OCI-LY1 (cell line): ENCODE measurements around the gene NAALAD2.
"Not testable (repeated sequence)": the region's sequence is repeated elsewhere in the genome, so short reads cannot be mapped to it uniquely, and the experiment has no call there.

Experiments
- H2AFZ ChIP-seq: fragments of 200-600 bp; sonication (generic), shearing (Covaris generic); 2 replicates; pipeline ENCODE4 v1.6.0; 2014; ENCODE audit warnings: antibody characterized with exemption, mild to moderate bottlenecking, low read length
- H3F3A ChIP-seq: fragments of 200-600 bp; sonication (generic), shearing (Covaris generic); 2 replicates; pipeline ENCODE4 v1.6.0; 2014; ENCODE audit warnings: mild to moderate bottlenecking, antibody characterized with exemption, low read length, moderate library complexity; ENCODE audit not compliant: insufficient read depth
- H3K27ac ChIP-seq: fragments of 200-600 bp; sonication (generic); 2 replicates; pipeline ENCODE4 v1.5.1; 2014; ENCODE audit warnings: low read length, mixed run types, mild to moderate bottlenecking, low read depth; ENCODE audit not compliant: poor library complexity, severe bottlenecking
- H3K27me3 ChIP-seq: fragments of 200-600 bp; sonication (generic); 2 replicates; pipeline ENCODE4 v1.6.0; 2014; ENCODE audit warnings: antibody characterized with exemption, mild to moderate bottlenecking, low read length, moderate library complexity; ENCODE audit not compliant: insufficient read depth
- H3K36me3 ChIP-seq: fragments of 200-600 bp; sonication (generic); 2 replicates; pipeline ENCODE4 v1.6.1; 2014; ENCODE audit warnings: mild to moderate bottlenecking, antibody characterized with exemption, low read length, moderate library complexity, mixed read lengths; ENCODE audit not compliant: insufficient read depth
- H3K4me1 ChIP-seq: fragments of 200-600 bp; sonication (generic); 2 replicates; pipeline ENCODE4 v1.5.1; 2014; ENCODE audit warnings: mild to moderate bottlenecking, low read length, moderate library complexity; ENCODE audit not compliant: insufficient read depth, severe bottlenecking
- H3K4me2 ChIP-seq: fragments of 200-600 bp; sonication (generic), shearing (Covaris generic); 2 replicates; pipeline ENCODE4 v1.6.1; 2014; ENCODE audit warnings: low read length
- H3K4me3 ChIP-seq: fragments of 200-600 bp; sonication (generic); 2 replicates; pipeline ENCODE4 v1.5.1; 2014; ENCODE audit warnings: low read length, low read depth, mild to moderate bottlenecking, mixed read lengths; ENCODE audit not compliant: poor library complexity, severe bottlenecking
- H3K79me2 ChIP-seq: fragments of 200-600 bp; shearing (Covaris generic); 2 replicates; pipeline ENCODE4 v1.6.1; 2016; ENCODE audit warnings: mixed run types, low read length, mixed read lengths; ENCODE audit not compliant: insufficient read depth
- H3K9ac ChIP-seq: fragments of 200-600 bp; sonication (generic), shearing (Covaris generic); 2 replicates; pipeline ENCODE4 v1.6.1; 2014; ENCODE audit warnings: mild to moderate bottlenecking, low read length, mixed read lengths
- H3K9me2 ChIP-seq: fragments of 200-600 bp; sonication (generic), shearing (Covaris generic); 2 replicates; pipeline ENCODE4 v1.6.1; 2014; ENCODE audit warnings: low read depth, mild to moderate bottlenecking, low read length, mixed read lengths
- H3K9me3 ChIP-seq: fragments of 200-600 bp; shearing (Covaris generic); 2 replicates; pipeline ENCODE4 v1.6.1; 2014; ENCODE audit warnings: low read length, mixed read lengths
- H4K20me1 ChIP-seq: fragments of 200-600 bp; sonication (generic), shearing (Covaris generic); 2 replicates; pipeline ENCODE4 v1.6.0; 2016; ENCODE audit warnings: mild to moderate bottlenecking, low read length; ENCODE audit not compliant: insufficient read depth
- EZH2 ChIP-seq: fragments of 200-600 bp; sonication (generic), shearing (Covaris generic); IDR thresholded peaks from 2 replicates; pipeline ENCODE4 v1.8.0; 2017; ENCODE audit warnings: borderline replicate concordance, mixed run types, mild to moderate bottlenecking, antibody characterized with exemption, low read length, moderate library complexity, mixed read lengths
- TF ChIP-seq, protein P1 (sequence below): fragments of 200-600 bp; sonication (generic), shearing (Covaris generic); IDR thresholded peaks from 2 replicates; pipeline ENCODE4 v1.5.1; 2017; ENCODE audit warnings: mild to moderate bottlenecking, antibody characterized with exemption, low read length, moderate library complexity, mixed read lengths

NAALAD2 gene

DNA sequence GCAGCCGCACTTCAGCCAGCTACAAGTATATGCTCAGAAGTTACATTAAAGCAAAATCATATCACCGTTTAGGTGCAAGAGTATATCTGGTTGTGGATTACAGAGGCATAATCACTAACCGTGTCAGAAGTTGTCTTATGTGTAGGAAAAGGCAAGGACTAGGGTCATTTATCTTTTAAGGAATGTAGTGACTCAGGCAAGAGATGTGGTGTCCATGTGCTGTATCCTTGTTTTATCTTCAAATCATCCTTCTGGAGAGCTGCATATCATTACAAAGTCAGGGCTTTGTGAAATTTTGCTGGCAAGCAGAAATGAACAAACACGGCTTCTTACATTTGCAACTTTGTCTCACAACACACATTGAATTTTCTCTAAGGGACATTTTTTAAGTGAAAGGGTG is 101.1 kb downstream of the NAALAD2 start:
- TF ChIP-seq, protein P1, sequence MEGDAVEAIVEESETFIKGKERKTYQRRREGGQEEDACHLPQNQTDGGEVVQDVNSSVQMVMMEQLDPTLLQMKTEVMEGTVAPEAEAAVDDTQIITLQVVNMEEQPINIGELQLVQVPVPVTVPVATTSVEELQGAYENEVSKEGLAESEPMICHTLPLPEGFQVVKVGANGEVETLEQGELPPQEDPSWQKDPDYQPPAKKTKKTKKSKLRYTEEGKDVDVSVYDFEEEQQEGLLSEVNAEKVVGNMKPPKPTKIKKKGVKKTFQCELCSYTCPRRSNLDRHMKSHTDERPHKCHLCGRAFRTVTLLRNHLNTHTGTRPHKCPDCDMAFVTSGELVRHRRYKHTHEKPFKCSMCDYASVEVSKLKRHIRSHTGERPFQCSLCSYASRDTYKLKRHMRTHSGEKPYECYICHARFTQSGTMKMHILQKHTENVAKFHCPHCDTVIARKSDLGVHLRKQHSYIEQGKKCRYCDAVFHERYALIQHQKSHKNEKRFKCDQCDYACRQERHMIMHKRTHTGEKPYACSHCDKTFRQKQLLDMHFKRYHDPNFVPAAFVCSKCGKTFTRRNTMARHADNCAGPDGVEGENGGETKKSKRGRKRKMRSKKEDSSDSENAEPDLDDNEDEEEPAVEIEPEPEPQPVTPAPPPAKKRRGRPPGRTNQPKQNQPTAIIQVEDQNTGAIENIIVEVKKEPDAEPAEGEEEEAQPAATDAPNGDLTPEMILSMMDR = no peak
- Histone ChIP-seq H3K36me3 (no peaks in the 10 kb centered on the region), H3K79me2 (no peaks in the 10 kb centered on the region), H3K27ac (no peak overlapping the region), H3K9me3 (no peaks in the 10 kb centered on the region), H3F3A (no peaks in the 10 kb centered on the region), H4K20me1 (no peaks in the 10 kb centered on the region), H3K4me2 (no peak overlapping the region), H3K4me3 (no peak overlapping the region), H3K27me3 (no peaks in the 10 kb centered on the region), H2AFZ (no peak overlapping the region), H3K4me1 (no peaks in the 10 kb centered on the region), H3K9me2 (no peaks in the 10 kb centered on the region), H3K9ac (no peak overlapping the region)

DNA sequence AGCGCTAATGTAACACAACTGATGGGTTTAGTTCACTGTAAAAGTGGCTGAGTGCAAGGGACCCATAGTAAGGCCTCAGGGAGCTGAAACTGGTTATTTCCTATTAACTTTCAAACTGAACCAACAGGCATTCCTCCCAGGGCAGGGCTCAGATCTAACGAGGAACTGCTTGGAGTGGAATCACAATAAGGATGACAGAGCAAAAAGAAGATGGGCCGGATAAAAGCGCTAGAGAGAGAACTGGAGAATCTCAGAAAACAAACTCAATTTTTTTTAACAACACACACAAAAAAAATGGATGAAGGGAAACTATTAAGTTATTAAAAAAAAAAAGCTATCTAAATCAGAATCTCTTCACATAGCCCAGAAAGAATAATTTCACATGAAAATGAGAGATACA is 102.5 kb downstream of the NAALAD2 start:
- TF ChIP-seq, protein P1 = no peak
- Histone ChIP-seq H3K4me1 (no peaks in the 10 kb centered on the region), H2AFZ (no peak overlapping the region)

DNA sequence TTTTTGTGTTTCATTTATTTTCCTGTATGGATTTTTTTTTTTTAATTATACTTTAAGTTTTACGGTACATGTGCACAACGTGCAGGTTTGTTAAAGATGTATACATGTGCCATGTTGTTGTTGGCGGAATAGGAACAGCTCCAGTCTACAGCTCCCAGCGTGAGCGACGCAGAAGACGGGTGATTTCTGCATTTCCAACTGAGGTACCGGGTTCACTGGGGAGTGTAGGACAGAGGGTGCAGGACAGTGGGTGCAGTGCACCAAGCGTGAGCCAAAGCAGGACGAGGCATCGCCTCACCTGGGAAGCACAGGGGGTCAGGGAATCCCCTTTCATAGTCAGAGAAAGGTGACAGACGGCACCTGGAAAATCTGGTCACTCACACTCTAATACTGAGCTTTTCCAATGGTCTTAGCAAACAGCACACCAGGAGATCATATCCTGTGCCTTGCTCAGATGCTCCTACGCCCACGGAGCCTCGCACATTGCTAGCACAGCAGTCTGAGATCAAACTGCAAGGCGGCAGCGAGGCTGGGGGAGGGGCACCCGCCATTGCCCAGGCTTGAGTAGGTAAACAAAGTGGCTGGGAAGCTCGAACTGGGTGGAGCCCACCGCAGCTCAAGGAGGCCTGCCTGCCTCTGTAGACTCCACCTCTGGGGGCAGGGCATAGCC is 105.6 kb downstream of the NAALAD2 start:
- H4K20me1 ChIP-seq, H2AFZ ChIP-seq, H3K4me3 ChIP-seq: not testable (repeated sequence)

More for the DNA sequence above, 102.5 kb downstream of the NAALAD2 start:
- H3K79me2 ChIP-seq = no peaks in the 10 kb centered on the region
- H3K9ac ChIP-seq = no peak overlapping the region
- no peaks in the 10 kb centered on the region for H4K20me1 ChIP-seq
- no peaks in the 10 kb centered on the region for H3F3A ChIP-seq
- H3K9me3 ChIP-seq = no peaks in the 10 kb centered on the region
- H3K27ac ChIP-seq = no peak overlapping the region
- H3K36me3 ChIP-seq = no peaks in the 10 kb centered on the region
- no peak overlapping the region for H3K4me3 ChIP-seq
- no peaks in the 10 kb centered on the region for H3K27me3 ChIP-seq
- H3K4me2 ChIP-seq = no peak overlapping the region
- H3K9me2 ChIP-seq = no peaks in the 10 kb centered on the region

GRCh38 chr11:90241414-90241813 is 107.0 kb downstream of the NAALAD2 start:
- no peak overlapping the region for H3K4me3 ChIP-seq
- no peak overlapping the region for H3K9ac ChIP-seq
- no peaks in the 10 kb centered on the region for H3F3A ChIP-seq
- H3K4me1 ChIP-seq = no peaks in the 10 kb centered on the region
- H4K20me1 ChIP-seq = no peaks in the 10 kb centered on the region
- no peaks in the 10 kb centered on the region for H3K36me3 ChIP-seq
- no peaks in the 10 kb centered on the region for H3K9me3 ChIP-seq
- no peak overlapping the region for H3K27ac ChIP-seq
- no peaks in the 10 kb centered on the region for H3K79me2 ChIP-seq
- H3K4me2 ChIP-seq = no peak overlapping the region
- TF ChIP-seq EZH2 = no peak
- no peaks in the 10 kb centered on the region for H3K9me2 ChIP-seq
- no peaks in the 10 kb centered on the region for H3K27me3 ChIP-seq
- no peak overlapping the region for H2AFZ ChIP-seq

More for the DNA sequence above, 105.6 kb downstream of the NAALAD2 start:
- not testable (repeated sequence) for H3K79me2 ChIP-seq, H3K36me3 ChIP-seq, H3K9me2 ChIP-seq, H3K27me3 ChIP-seq, H3K4me2 ChIP-seq, H3K9me3 ChIP-seq, H3K27ac ChIP-seq, H3K9ac ChIP-seq, H3F3A ChIP-seq, H3K4me1 ChIP-seq
